Keratinocyte (primary cell): Measurements from ENCODE around the gene PPP1R36. TPM values are rescaled to one million over a fixed set of nuclear protein-coding genes. Genes with fewer than 3 reads are reported as not detected.

Source experiments
- DNase-seq: peaks from one replicate; pipeline ENCODE4 v3.0.0-alpha.2; 2011; ENCODE audit warnings: low read depth, missing footprints, low spot score
- FAIRE-seq: peaks from 2 replicates; lab custom pipeline; 2011; peaks lifted over from hg19 to GRCh38; lab: Jason Lieb, UNC
- H2AFZ ChIP-seq: 2 replicates; pipeline ENCODE4 v1.6.0; 2012; ENCODE audit warnings: low read length, control low read depth, inconsistent platforms; ENCODE audit not compliant: control insufficient read depth
- H3K27ac ChIP-seq: 2 replicates; pipeline ENCODE4 v1.5.1; 2011; ENCODE audit warnings: low read length; ENCODE audit not compliant: control insufficient read depth, insufficient read depth
- H3K27me3 ChIP-seq: 3 replicates; pipeline ENCODE4 v1.6.0; 2011; ENCODE audit warnings: low read length; ENCODE audit not compliant: control insufficient read depth, insufficient read depth; ENCODE audit errors: extremely low read depth
- H3K36me3 ChIP-seq, 2 experiments: 2 replicates in 1 of 2; 3 replicates in 1 of 2; pipeline ENCODE4 v1.5.1; 2011; ENCODE audit warnings: low read length in 2 of 2, mild to moderate bottlenecking in 1 of 2; ENCODE audit not compliant: control insufficient read depth in 2 of 2, insufficient read depth in 2 of 2; ENCODE audit errors: extremely low read depth in 1 of 2
- H3K4me1 ChIP-seq: 3 replicates; pipeline ENCODE4 v1.5.1; 2011; ENCODE audit warnings: low read length; ENCODE audit not compliant: control insufficient read depth, insufficient read depth; ENCODE audit errors: extremely low read depth
- H3K4me2 ChIP-seq: 3 replicates; pipeline ENCODE4 v1.6.0; 2011; ENCODE audit warnings: low read depth, low read length; ENCODE audit not compliant: control insufficient read depth, insufficient read depth; ENCODE audit errors: extremely low read depth
- H3K4me3 ChIP-seq, 3 experiments: fragments of 200-600 bp in 1 of 3; sonication (generic) in 1 of 3; 2 replicates in 2 of 3; 3 replicates in 1 of 3; pipeline ENCODE4 v1.5.1; 2011 to 2016; ENCODE audit warnings: low read length in 3 of 3, mild to moderate bottlenecking in 3 of 3, control low read depth in 2 of 3, inconsistent platforms in 1 of 3, low read depth in 1 of 3, mixed read lengths in 1 of 3, mixed run types in 1 of 3, moderate library complexity in 1 of 3; ENCODE audit not compliant: control insufficient read depth in 2 of 3, insufficient read depth in 2 of 3; ENCODE audit errors: extremely low read depth in 1 of 3
- H3K79me2 ChIP-seq: 2 replicates; pipeline ENCODE4 v1.6.0; 2012; ENCODE audit warnings: low read length; ENCODE audit not compliant: control insufficient read depth, insufficient read depth
- H3K9ac ChIP-seq: 3 replicates; pipeline ENCODE4 v1.6.0; 2011; ENCODE audit warnings: low read length; ENCODE audit not compliant: control insufficient read depth, insufficient read depth; ENCODE audit errors: extremely low read depth
- H3K9me1 ChIP-seq: 3 replicates; pipeline ENCODE4 v1.6.0; 2011; ENCODE audit warnings: low read length; ENCODE audit not compliant: control insufficient read depth, insufficient read depth; ENCODE audit errors: extremely low read depth
- H3K9me3 ChIP-seq: 2 replicates; pipeline ENCODE4 v1.5.1; 2012; ENCODE audit warnings: low read depth, low read length; ENCODE audit not compliant: control insufficient read depth
- H4K20me1 ChIP-seq: 3 replicates; pipeline ENCODE4 v1.6.0; 2011; ENCODE audit warnings: low read length; ENCODE audit not compliant: control insufficient read depth, insufficient read depth; ENCODE audit errors: extremely low read depth
- CTCF ChIP-seq, 3 experiments: IDR thresholded peaks in 1 of 3; conservative IDR thresholded peaks in 1 of 3; optimal IDR thresholded peaks in 1 of 3; 2 replicates in 2 of 3; 3 replicates in 1 of 3; pipeline versions ENCODE3 to v1.5.1; 2011; ENCODE audit warnings: low read length in 3 of 3, mild to moderate bottlenecking in 3 of 3, moderate library complexity in 2 of 3, control low read depth in 1 of 3, inconsistent platforms in 1 of 3; ENCODE audit not compliant: insufficient read depth in 2 of 3; ENCODE audit errors: extremely low read depth in 1 of 3
- EZH2 ChIP-seq: IDR thresholded peaks from one replicate; pipeline ENCODE4 v1.6.1; 2012; ENCODE audit warnings: inconsistent platforms, mild to moderate bottlenecking, low read length, moderate library complexity
- dilution Hi-C: fragments of 300-500 bp; cut with MboI; formaldehyde crosslinking; loops from one replicate; pipeline ENCODE4 v1.7.0; 2020; ENCODE audit warnings: low sequenced_read_pairs; ENCODE audit not compliant: extremely low pct_ligation_motif_present
- polyA plus RNA-seq, 5 experiments: library from polyadenylated mRNA; depleted of rRNA in 3 of 5; stranded (reverse) in 3 of 5; stranded (forward) in 1 of 5; unstranded in 1 of 5; fragments of >200 nt; gene quantifications; 1 replicate in 1 of 5; 2 replicates in 3 of 5; 3 replicates in 1 of 5; pipeline versions ENCODE4 v1.2.1 to v1.2.3, GENCODE V29; 2011 to 2012; ENCODE audit warnings: missing spikeins in 2 of 5, low read depth in 1 of 5, low replicate concordance in 1 of 5

PPP1R36 gene
- polyA plus RNA-seq, 1 donor (not counting 4 experiments of a cell fraction or from before 2014, with no cell fraction given): 0.81 TPM

- DNase-seq (no peak), FAIRE-seq (no peak)
- Histone ChIP-seq H3K4me1 (no peaks in the 10 kb centered on the region), H3K4me3 (no peak overlapping the region), H3K9me1 (no peaks in the 10 kb centered on the region), H3K79me2 (no peaks in the 10 kb centered on the region), H3K4me2 (no peak overlapping the region), H3K27me3 (no peaks in the 10 kb centered on the region), H2AFZ (no peak overlapping the region), H4K20me1 (no peaks in the 10 kb centered on the region), H3K36me3 (no peaks in the 10 kb centered on the region), H3K9me3 (no peaks in the 10 kb centered on the region), H3K9ac (no peak overlapping the region), H3K27ac (no peak overlapping the region)
- dilution Hi-C loops: no loop called here
- no peak for TF ChIP-seq CTCF (optimal IDR thresholded peaks at IDR 0.05 in 1 of 3, IDR thresholded peaks at IDR 0.05 in 1 of 3, conservative IDR thresholded peaks at IDR 0.05 in 1 of 3; ENCODE audit: extremely low read depth in 1 of 3, insufficient read depth in 2 of 3, low read length in 3 of 3)
- no peak for TF ChIP-seq EZH2
Observed at GRCh38 chr14:64591809-64592208, 42.0 kb downstream of the PPP1R36 start.

- no peak for FAIRE-seq
- DNase-seq: no peak
- no peaks in the 10 kb centered on the region for H3K9me3 ChIP-seq
- no peak overlapping the region for H3K27ac ChIP-seq
- H3K9me1 ChIP-seq: no peaks in the 10 kb centered on the region
- no peak overlapping the region for H3K4me3 ChIP-seq
- H2AFZ ChIP-seq: no peak overlapping the region
- no peaks in the 10 kb centered on the region for H3K36me3 ChIP-seq
- H3K27me3 ChIP-seq: no peaks in the 10 kb centered on the region
- H3K79me2 ChIP-seq: no peaks in the 10 kb centered on the region
- no peak overlapping the region for H3K4me2 ChIP-seq
- no peak overlapping the region for H3K9ac ChIP-seq
- TF ChIP-seq CTCF (optimal IDR thresholded peaks at IDR 0.05 in 1 of 3, IDR thresholded peaks at IDR 0.05 in 1 of 3, conservative IDR thresholded peaks at IDR 0.05 in 1 of 3; ENCODE audit: extremely low read depth in 1 of 3, insufficient read depth in 2 of 3, low read length in 3 of 3) (no peak), EZH2 (no peak)
- dilution Hi-C loops: no loop called here
- H4K20me1 ChIP-seq: no peaks in the 10 kb centered on the region
- H3K4me1 ChIP-seq: no peaks in the 10 kb centered on the region
Observed at GRCh38 chr14:64594438-64594837, 44.7 kb downstream of the PPP1R36 start.
